Ovary (tissue), 9 donors: Measurements from ENCODE around the gene DYDC1. TPM values are rescaled to one million over a fixed set of nuclear protein-coding genes. Genes with fewer than 3 reads are reported as not detected.
"Not testable (repeated sequence)": the region's sequence is repeated elsewhere in the genome, so short reads cannot be mapped to it uniquely, and the experiment has no call there.

Experiments
- DNase-seq, 5 donors: peaks; one replicate each; pipeline ENCODE4 v3.0.0-alpha.2; 2019 to 2020
- H3K27ac ChIP-seq, 2 donors: fragments of 200-600 bp; one replicate each; pipeline versions ENCODE4 v1.5.1 to v1.8.0; 2019 to 2022
- H3K27me3 ChIP-seq: fragments of 200-600 bp; one replicate; pipeline ENCODE4 v1.8.0; 2022
- H3K36me3 ChIP-seq: fragments of 200-600 bp; sonication (generic); one replicate; pipeline ENCODE4 v1.5.1; 2019
- H3K4me1 ChIP-seq: one replicate; pipeline ENCODE4 v1.8.1; 2013; ENCODE audit warnings: mild to moderate bottlenecking, moderate library complexity; ENCODE audit not compliant: insufficient read depth
- H3K4me3 ChIP-seq: fragments of 200-600 bp; sonication (generic); one replicate; pipeline ENCODE4 v1.5.1; 2017
- H3K9me3 ChIP-seq, 2 donors: fragments of 200-600 bp in 1 of 2; sonication (generic) in 1 of 2; one replicate each; pipeline versions ENCODE4 v1.5.1 to v1.8.1; 2013 to 2019; ENCODE audit warnings: mild to moderate bottlenecking in 1 of 2, moderate library complexity in 1 of 2
- CTCF ChIP-seq, 3 donors: fragments of 450-650 bp in 2 of 3; fragments of 200-600 bp in 1 of 3; IDR thresholded peaks; one replicate each; pipeline versions ENCODE4 v1.5.1 to v1.8.0; 2016 to 2022; ENCODE audit warnings: antibody characterized with exemption in 3 of 3, mild to moderate bottlenecking in 1 of 3
- EP300 ChIP-seq: sonication (generic); formaldehyde crosslinking; IDR thresholded peaks from one replicate; pipeline ENCODE4 v1.6.1; 2017; ENCODE audit warnings: antibody characterized with exemption
- POLR2A ChIP-seq: fragments of 450-650 bp; IDR thresholded peaks from one replicate; pipeline ENCODE4 v1.6.1; 2017; ENCODE audit warnings: antibody characterized with exemption, mild to moderate bottlenecking, moderate library complexity
- WGBS, 3 donors: extraction: QIAGEN DNeasy Blood & Tissue Kit in 1 of 3; methylation state at CpG; one replicate each; pipeline versions ENCODE4 v1.1.5 to v1.1.7; 2013 to 2017; 5-methylcytosine and 5-hydroxymethylcytosine counted together
- intact Hi-C, 4 donors: fragments of 100-400 bp; cut with DNase I; formaldehyde crosslinking; loops; one replicate each; pipeline versions ENCODE4 v1.11.0 to v1.15.1; 2022 to 2023
- polyA plus RNA-seq, 2 donors: library from polyadenylated mRNA; stranded (reverse); fragments of 200-250 nt in 1 of 2; fragments of 350-450 nt in 1 of 2; fragmentation: Illumina TruSeq in 1 of 2; extraction: RNeasy Lipid Tissue Mini Kit (QIAGEN cat#74804) in 1 of 2; gene quantifications; one replicate each; pipeline ENCODE4 v1.2.3, GENCODE V29; 2013 to 2014
- total RNA-seq, 7 donors: library from RNA; depleted of rRNA in 2 of 7; stranded (reverse); fragments of >200 nt in 2 of 7; fragmentation: NEBNext Ultra II Directional in 3 of 7; extraction: Animal tissue kit (Norgen Biotek cat#: 25700) in 3 of 7; gene quantifications; one replicate each; pipeline versions ENCODE4 v1.1.0 to v1.2.4, GENCODE V29; 2016 to 2023
- donor health status: DM: no; HTN: no; CAD: no; lungs with moderate emphysema.
- donor health status: DM: no; HTN: no; CAD: no.
- donor health status: Bipolar disorder and iron deficiency.
- donor health status: DM: yes; HTN: yes; CAD: no.
- donor health status: DM: no; HTN: no; CAD: no.
- donor health status: DM: yes; HTN: yes; CAD: no.

The DYDC1 gene
- total and polyA plus RNA-seq, 9 donors, result 0.33 to 3.8 (median 0.72) TPM; not detected in 6

GRCh38 chr10:80313523-80313922 lies 43.0 kb downstream of the DYDC1 start:
- Histone ChIP-seq H3K36me3 (no peaks in the 10 kb centered on the region), H3K4me3 (no peak overlapping the region), H3K27me3 (no peaks in the 10 kb centered on the region), H3K4me1 (no peaks in the 10 kb centered on the region), H3K27ac (no peak overlapping the region), H3K9me3 (no peaks in the 10 kb centered on the region)
- intact Hi-C loops, result no loop called here
- no peak for DNase-seq
- no peak for TF ChIP-seq CTCF (IDR thresholded peaks at IDR 0.05)
- WGBS, 3 donors, result 72 to 86% (median 74%) methylated on average over 5 of the region's 5 CpGs

GRCh38 chr10:80305989-80306388 lies 50.6 kb downstream of the DYDC1 start:
- H3K27me3 ChIP-seq, intact Hi-C loops, H3K4me3 ChIP-seq, H3K27ac ChIP-seq, H3K4me1 ChIP-seq, DNase-seq, H3K36me3 ChIP-seq, H3K9me3 ChIP-seq: not testable (repeated sequence)
- WGBS, 3 donors, result 74 to 82% (median 79%) methylated on average over 3 of the region's 3 CpGs

- H3K9me3 ChIP-seq, result no peaks in the 10 kb centered on the region
- WGBS, 3 donors, result 82 to 88% (median 87%) methylated on average over 3 of the region's 3 CpGs
- no peak for TF ChIP-seq POLR2A
- no peak for TF ChIP-seq EP300
- TF ChIP-seq CTCF (IDR thresholded peaks at IDR 0.05), result no peak
- H3K27ac ChIP-seq, result no peak overlapping the region
- intact Hi-C loops, result no loop called here
- no peaks in the 10 kb centered on the region for H3K4me1 ChIP-seq
- no peaks in the 10 kb centered on the region for H3K27me3 ChIP-seq
- H3K4me3 ChIP-seq, result no peak overlapping the region
- DNase-seq, result no peak
- H3K36me3 ChIP-seq, result no peaks in the 10 kb centered on the region
Observed at GRCh38 chr10:80296942-80297341, 59.6 kb downstream of the DYDC1 start.

GRCh38 chr10:80292607-80293239 lies 63.8 kb downstream of the DYDC1 start:
- Histone ChIP-seq H3K27ac (no peak overlapping the region), H3K27me3 (no peaks in the 10 kb centered on the region), H3K9me3 (no peaks in the 10 kb centered on the region), H3K4me3 (no peak overlapping the region), H3K4me1 (no peaks in the 10 kb centered on the region), H3K36me3 (no peaks in the 10 kb centered on the region)
- WGBS, 3 donors, result 71 to 74% (median 73%) methylated on average over 6 of the region's 6 CpGs
- no peak for DNase-seq
- intact Hi-C loops, result no loop called here
- TF ChIP-seq EP300 (no peak), CTCF (IDR thresholded peaks at IDR 0.05) (no peak), POLR2A (no peak)

- no peak for TF ChIP-seq POLR2A
- TF ChIP-seq EP300, result no peak
- TF ChIP-seq CTCF (IDR thresholded peaks at IDR 0.05), result no peak
- Histone ChIP-seq H3K9me3 (no peaks in the 10 kb centered on the region), H3K27me3 (no peaks in the 10 kb centered on the region), H3K36me3 (no peaks in the 10 kb centered on the region), H3K4me1 (no peaks in the 10 kb centered on the region), H3K4me3 (no peak overlapping the region), H3K27ac (no peak overlapping the region)
- intact Hi-C loops, result no loop called here
- no peak for DNase-seq
- WGBS, 3 donors, result 66 to 70% (median 69%) methylated on average over 4 of the region's 4 CpGs
Observed at GRCh38 chr10:80290474-80291220, 65.9 kb downstream of the DYDC1 start.
